ENCODE measurements around the gene MND1. TPM values are rescaled to one million over a fixed set of nuclear protein-coding genes. Genes with fewer than 3 reads are reported as not detected.

MND1 gene
- total RNA-seq, 2 experiments from 2014 or later: 0.42 TPM; not detected in 1

- Histone ChIP-seq H3K27me3 (ENCODE audit: control insufficient read depth in 1 of 2, insufficient read depth in 2 of 2, low read length in 2 of 2) (no peaks in the 10 kb centered on the region), H3K4me3 (ENCODE audit: low read length) (no peak overlapping the region), H3K9me3 (ENCODE audit: control insufficient read depth in 1 of 2, insufficient read depth in 1 of 2, low read length in 2 of 2) (no peaks in the 10 kb centered on the region), H3K27ac (ENCODE audit: low read depth in 1 of 2, low read length in 2 of 2) (no peak overlapping the region), H3K36me3 (ENCODE audit: insufficient read depth, low read length) (no peaks in the 10 kb centered on the region), H3K4me1 (ENCODE audit: insufficient read depth, low read length) (no peaks in the 10 kb centered on the region)
- TF ChIP-seq CTCF (IDR thresholded peaks at IDR 0.05): no peak
- CTCF ChIA-PET: interaction anchor here (0.6 to 1.0 kb wide), 2 partner anchors 27 to 52 kb away, joined by 3 read pairs; no protein-coding TSS in a partner anchor
- Mint-ChIP-seq H3K4me1 (ENCODE audit: low read depth) (no peaks in the 10 kb centered on the region), H3K9me3 (no peaks in the 10 kb centered on the region), H3K4me3 (no peak overlapping the region), H3K36me3 (ENCODE audit: low read depth) (no peaks in the 10 kb centered on the region), H3K27me3 (no peaks in the 10 kb centered on the region), H3K27ac (no peak overlapping the region)
- intact Hi-C loops (cut with DNase I, micrococcal nuclease): no loop called here
- ATAC-seq (ENCODE audit: poor library complexity): no peak
- no peak for DNase-seq
- POLR2A ChIA-PET: no interaction called here
Measured at GRCh38 chr4:153385784-153386183, 41.3 kb downstream of the MND1 start.

- Mint-ChIP-seq H3K4me1 (ENCODE audit: low read depth) (no peaks in the 10 kb centered on the region), H3K9me3 (no peaks in the 10 kb centered on the region), H3K36me3 (ENCODE audit: low read depth) (no peaks in the 10 kb centered on the region), H3K27me3 (no peaks in the 10 kb centered on the region), H3K27ac (no peak overlapping the region), H3K4me3 (no peak overlapping the region)
- Histone ChIP-seq H3K27ac (ENCODE audit: low read depth in 1 of 2, low read length in 2 of 2) (no peak overlapping the region), H3K27me3 (ENCODE audit: control insufficient read depth in 1 of 2, insufficient read depth in 2 of 2, low read length in 2 of 2) (no peaks in the 10 kb centered on the region), H3K4me1 (ENCODE audit: insufficient read depth, low read length) (no peaks in the 10 kb centered on the region), H3K36me3 (ENCODE audit: insufficient read depth, low read length) (no peaks in the 10 kb centered on the region), H3K4me3 (ENCODE audit: low read length) (no peak overlapping the region), H3K9me3 (ENCODE audit: control insufficient read depth in 1 of 2, insufficient read depth in 1 of 2, low read length in 2 of 2) (no peaks in the 10 kb centered on the region)
- ATAC-seq (ENCODE audit: poor library complexity): no peak
- intact Hi-C loops (cut with DNase I, micrococcal nuclease): no loop called here
- TF ChIP-seq CTCF (IDR thresholded peaks at IDR 0.05): no peak
- DNase-seq: no peak
- ChIA-PET POLR2A (no interaction called here), CTCF (no interaction called here)
Measured at GRCh38 chr4:153387981-153388380, 43.5 kb downstream of the MND1 start.

GRCh38 chr4:153393397-153393796, 48.9 kb downstream of the MND1 start:
- Histone ChIP-seq H3K4me1 (ENCODE audit: insufficient read depth, low read length) (no peaks in the 10 kb centered on the region), H3K27ac (ENCODE audit: low read depth in 1 of 2, low read length in 2 of 2) (no peak overlapping the region), H3K9me3 (ENCODE audit: control insufficient read depth in 1 of 2, insufficient read depth in 1 of 2, low read length in 2 of 2) (no peaks in the 10 kb centered on the region), H3K4me3 (ENCODE audit: low read length) (no peak overlapping the region), H3K27me3 (ENCODE audit: control insufficient read depth in 1 of 2, insufficient read depth in 2 of 2, low read length in 2 of 2) (no peaks in the 10 kb centered on the region), H3K36me3 (ENCODE audit: insufficient read depth, low read length) (no peaks in the 10 kb centered on the region)
- ATAC-seq (ENCODE audit: poor library complexity) (no peak), DNase-seq (no peak)
- no peak overlapping the region for H3K27ac Mint-ChIP-seq
- no peaks in the 10 kb centered on the region for H3K27me3 Mint-ChIP-seq
- H3K4me1 Mint-ChIP-seq (ENCODE audit: low read depth): peaks cover 3% of the 10 kb centered on the region
- no peak for TF ChIP-seq CTCF (IDR thresholded peaks at IDR 0.05)
- H3K36me3 Mint-ChIP-seq (ENCODE audit: low read depth): no peaks in the 10 kb centered on the region
- intact Hi-C loops (cut with DNase I, micrococcal nuclease): no loop called here
- H3K4me3 Mint-ChIP-seq: no peak overlapping the region
- POLR2A ChIA-PET: no interaction called here
- no peaks in the 10 kb centered on the region for H3K9me3 Mint-ChIP-seq
- CTCF ChIA-PET: interaction anchor here (1.5 kb wide), 1 partner anchor 40 kb away, joined by 3 read pairs; no protein-coding TSS in a partner anchor

Measured in CD4-positive, alpha-beta T cell (primary cell).